Measurements from ENCODE around the gene ZNF620. TPM values are rescaled to one million over a fixed set of nuclear protein-coding genes. Genes with fewer than 3 reads are reported as not detected.

The ZNF620 gene
- total and polyA plus RNA-seq, 9 donors, result 2.1 to 4.5 (median 2.9) TPM

GRCh38 chr3:40566694-40567093, 60.9 kb downstream of the ZNF620 start:
- WGBS (ENCODE audit: insufficient coverage), result 0% methylated on average over 1 of the region's 4 CpGs
- Histone ChIP-seq H3K9me3 (replicated peaks; ENCODE audit: control insufficient read depth, low read depth, low read length) (no peaks in the 10 kb centered on the region), H3K4me3 (ENCODE audit: low read length) (no peak overlapping the region), H3K27me3 (ENCODE audit: control insufficient read depth, insufficient read depth, low read length) (no peaks in the 10 kb centered on the region), H3K4me1 (ENCODE audit: control insufficient read depth, insufficient read depth, low read length) (no peaks in the 10 kb centered on the region), H3K27ac (ENCODE audit: low read length) (no peak overlapping the region), H3K36me3 (ENCODE audit: control insufficient read depth, insufficient read depth, low read length) (no peaks in the 10 kb centered on the region)
- DNase-seq, result no peak

Other genes with a start within 250 kb of the ZNF620 start
- gene EIF1B, start 196.3 kb upstream of the ZNF620 start, total RNA-seq, result 19.2 TPM
- 10 to 100 TPM; 57.8 to 71.7 (median 64.7) TPM for gene EIF1B, start 196.3 kb upstream of the ZNF620 start, polyA plus RNA-seq (ENCODE audit: insufficient read depth in 1 of 8, insufficient read length in 8 of 8, low replicate concordance in 1 of 8)
- 0.44 TPM for gene ENTPD3, start 118.9 kb upstream of the ZNF620 start, total RNA-seq
- under 1 TPM; 0.10 to 0.75 (median 0.32) TPM for gene ENTPD3, start 118.9 kb upstream of the ZNF620 start, polyA plus RNA-seq (ENCODE audit: insufficient read depth in 1 of 8, insufficient read length in 8 of 8, low replicate concordance in 1 of 8)
- gene RPL14, start 48.7 kb upstream of the ZNF620 start, total RNA-seq, result 1,297 TPM
- 1,000 to 10,000 TPM; 2,415 to 3,184 (median 2,685) TPM for gene RPL14, start 48.7 kb upstream of the ZNF620 start, polyA plus RNA-seq (ENCODE audit: insufficient read depth in 1 of 8, insufficient read length in 8 of 8, low replicate concordance in 1 of 8)
- 4.3 TPM for gene ZNF619, start 28.9 kb upstream of the ZNF620 start, total RNA-seq
- gene ZNF619, start 28.9 kb upstream of the ZNF620 start, polyA plus RNA-seq (ENCODE audit: insufficient read depth in 1 of 8, insufficient read length in 8 of 8, low replicate concordance in 1 of 8), result 1 to 10 TPM; 2.8 to 3.4 (median 3.0) TPM
- 10.6 TPM for gene ZNF621, start 18.9 kb downstream of the ZNF620 start, total RNA-seq
- 10 to 100 TPM in 7 of 8 donors, 1 to 10 TPM in 1; 10.0 to 14.9 (median 11.6) TPM for gene ZNF621, start 18.9 kb downstream of the ZNF620 start, polyA plus RNA-seq (ENCODE audit: insufficient read depth in 1 of 8, insufficient read length in 8 of 8, low replicate concordance in 1 of 8)